A172 (cell line): Measurements from ENCODE around the gene ATP2A3. TPM values are rescaled to one million over a fixed set of nuclear protein-coding genes. Genes with fewer than 3 reads are reported as not detected.

Source experiments
- DNase-seq: peaks from one replicate; pipeline ENCODE4 v3.0.0-alpha.2; 2015; ENCODE audit warnings: low spot score
- total RNA-seq: library from RNA; depleted of rRNA; stranded (reverse); fragments of >200 nt; shearing (Covaris generic); gene quantifications from 2 replicates; pipeline ENCODE4 v1.2.3, GENCODE V29; 2014; rRNA removed

Gene ATP2A3
- total RNA-seq, result 1.3 and 5.8 TPM in 2 replicates

- DNase-seq, result no peak
Observed at GRCh38 chr17:3964203-3965117, at the start of gene ATP2A3. Gene ATP2A3 (minus strand): TSS chr17:3964437. CDS start chr17:3964291, 146 bp downstream.

- DNase-seq, result no peak
Observed at GRCh38 chr17:4010754-4011153, 46.5 kb upstream of the ATP2A3 start.

GRCh38 chr17:4009186-4009785, 45.0 kb upstream of the ATP2A3 start:
- DNase-seq, result no peak

- DNase-seq, result no peak
Observed at GRCh38 chr17:4008441-4009185, 44.4 kb upstream of the ATP2A3 start.

- DNase-seq, result no peak
Observed at GRCh38 chr17:4008082-4008435, 43.8 kb upstream of the ATP2A3 start.

GRCh38 chr17:4007346-4008081, 43.3 kb upstream of the ATP2A3 start:
- DNase-seq, result no peak

GRCh38 chr17:4006745-4007211, 42.5 kb upstream of the ATP2A3 start:
- no peak for DNase-seq

- no peak for DNase-seq
Observed at GRCh38 chr17:4006165-4006589, 41.9 kb upstream of the ATP2A3 start.

- DNase-seq, result no peak
Observed at GRCh38 chr17:4005296-4006164, 41.3 kb upstream of the ATP2A3 start.

- no peak for DNase-seq
Observed at GRCh38 chr17:4004517-4005295, 40.5 kb upstream of the ATP2A3 start.

- no peak for DNase-seq
Observed at GRCh38 chr17:4003501-4004421, 39.5 kb upstream of the ATP2A3 start.

GRCh38 chr17:4003131-4003500, 38.9 kb upstream of the ATP2A3 start:
- DNase-seq, result no peak

- no peak for DNase-seq
Observed at GRCh38 chr17:4001048-4001590, 36.9 kb upstream of the ATP2A3 start.

GRCh38 chr17:3998436-3998835, 34.2 kb upstream of the ATP2A3 start:
- no peak for DNase-seq

- no peak for DNase-seq
Observed at GRCh38 chr17:3995067-3995466, 30.8 kb upstream of the ATP2A3 start.

- DNase-seq, result no peak
Observed at GRCh38 chr17:3994221-3994576, 30.0 kb upstream of the ATP2A3 start.

GRCh38 chr17:3993493-3994220, 29.4 kb upstream of the ATP2A3 start:
- no peak for DNase-seq

- DNase-seq, result no peak
Observed at GRCh38 chr17:3992370-3992769, 28.1 kb upstream of the ATP2A3 start.
